ENCODE measurements around the gene CADPS2. TPM values are rescaled to one million over a fixed set of nuclear protein-coding genes. Genes with fewer than 3 reads are reported as not detected.
A peak's percentile ranks its signal among the peaks of the same experiment; 100 is the strongest.

Gene CADPS2
- total and polyA plus RNA-seq, 2 of the 8 experiments (the other 6 are each of a cell fraction or from before 2014, with no cell fraction given), result 8.9 to 22.3 TPM

DNA sequence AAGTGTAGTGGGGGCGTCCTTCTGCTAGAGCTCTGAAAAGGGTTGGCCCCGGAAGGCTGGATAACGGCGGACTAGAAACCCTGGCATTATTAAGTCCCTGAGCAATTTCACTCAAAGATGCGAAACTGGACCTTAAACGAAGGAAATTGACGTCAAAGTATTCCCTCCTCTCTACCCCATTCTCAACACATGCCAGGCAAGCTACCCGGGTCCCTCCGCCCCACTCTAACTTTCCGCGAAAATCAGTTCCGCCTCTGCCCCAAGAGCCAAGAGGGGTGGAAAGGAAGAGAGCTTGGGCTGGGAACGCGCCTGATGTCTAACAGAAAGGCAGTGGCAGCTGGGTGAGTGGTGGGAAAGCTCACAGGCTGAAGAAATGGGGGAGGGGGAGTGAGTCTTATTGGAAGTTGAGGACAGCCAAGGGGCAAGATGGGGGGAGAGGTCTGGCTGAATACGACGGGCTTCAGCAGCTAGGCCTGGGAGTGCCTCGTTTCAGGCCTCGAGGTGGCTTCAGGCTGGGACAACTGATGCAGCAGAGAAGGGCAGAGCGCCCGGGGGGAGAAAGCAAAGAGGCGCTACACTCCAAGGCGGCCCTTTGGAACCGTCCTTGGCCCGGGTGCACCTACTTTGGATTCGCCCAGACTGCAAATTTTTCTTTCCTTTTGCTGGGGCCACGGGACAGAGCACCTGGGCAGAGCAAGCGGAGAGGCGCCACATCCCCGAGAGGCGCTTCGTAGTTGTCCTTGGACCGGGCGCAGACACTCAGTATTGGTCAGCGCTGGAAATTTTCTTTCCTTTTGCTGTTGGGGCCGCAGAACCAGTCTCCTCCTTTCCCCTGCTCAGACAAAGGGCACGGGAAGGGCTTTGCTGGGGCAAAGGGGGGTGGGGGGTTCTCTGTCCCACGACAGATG lies 579.7 kb downstream of the CADPS2 start:
- Histone ChIP-seq H2BK15ac (ENCODE audit: low read length) (no peak overlapping the region), H3K79me1 (ENCODE audit: low read depth, low read length) (no peaks in the 10 kb centered on the region), H2BK5ac (ENCODE audit: low read depth, low read length) (peak overlapping the region; percentile 26; the same call in 1 of the 2 replicates), H2BK120ac (replicated peaks; ENCODE audit: low read depth, low read length) (no peak overlapping the region), H3K27me3 (replicated peaks in 1 of 4; ENCODE audit: control insufficient read depth in 3 of 4, extremely low read depth in 1 of 4, insufficient read depth in 3 of 4, low read length in 3 of 4) (peaks cover 20 to 58% (median 45%) of the 10 kb centered on the region in 4 experiments), H4K91ac (replicated peaks; ENCODE audit: insufficient read length, low read length) (peak overlapping the region; percentile 10), H3K9me3 (ENCODE audit: insufficient read depth in 2 of 2, low read depth in 1 of 2, low read length in 1 of 2) (no peaks in the 10 kb centered on the region), H3K56ac (replicated peaks; ENCODE audit: insufficient read length, low read depth, low read length) (no peak overlapping the region), H3K4me1 (replicated peaks in 1 of 4; ENCODE audit: control insufficient read depth in 3 of 4, insufficient read depth in 4 of 4, low read length in 3 of 4) (peaks cover 6 to 36% (median 21%) of the 10 kb centered on the region in 4 experiments), H3K4me2 (ENCODE audit: insufficient read depth in 1 of 2, low read depth in 2 of 2, low read length in 2 of 2) (peak overlapping the region; percentile 99 to 100), H2AFZ (ENCODE audit: low read length) (no peak overlapping the region), H3K4me3 (ENCODE audit: extremely low read depth in 1 of 4, insufficient read depth in 2 of 4, low read depth in 3 of 4, low read length in 4 of 4) (peak overlapping the region; percentile 81 to 93 (median 86)), H3K23ac (ENCODE audit: insufficient read length) (no peak overlapping the region), H2BK20ac (ENCODE audit: low read length) (peak overlapping the region; percentile 43; the same call in 1 of the 2 replicates), H3K79me2 (ENCODE audit: control insufficient read depth in 1 of 2, insufficient read depth in 2 of 2, low read length in 2 of 2) (peaks cover 0 to 26% of the 10 kb centered on the region in 2 experiments; a peak in 3 of 4 replicates), H3K27ac (ENCODE audit: low read depth, low read length) (no peak overlapping the region), H2AK5ac (ENCODE audit: low read depth, low read length) (no peak overlapping the region), H3K4ac (replicated peaks; ENCODE audit: insufficient read length, low read depth, low read length) (no peak overlapping the region), H3K9ac (replicated peaks in 1 of 4; ENCODE audit: extremely low read depth in 1 of 4, low read depth in 3 of 4, low read length in 3 of 4) (peak overlapping the region in 3 of 4 experiments; percentile 26 to 40 (median 30); a peak in 5 of 7 replicates), H4K20me1 (replicated peaks in 1 of 2; ENCODE audit: control insufficient read depth in 1 of 2, insufficient read depth in 2 of 2, low read length in 2 of 2) (peaks cover 0 to 2% of the 10 kb centered on the region in 2 experiments), H3K18ac (ENCODE audit: extremely low read depth, low read length) (peak overlapping the region; percentile 56; the same call in 1 of the 2 replicates), H2BK12ac (ENCODE audit: low read depth, low read length) (peak overlapping the region; percentile 94; the same call in 1 of the 2 replicates), H4K5ac (ENCODE audit: insufficient read length, low read depth, low read length) (no peak overlapping the region), H3K14ac (ENCODE audit: insufficient read length) (no peak overlapping the region), H3K23me2 (ENCODE audit: low read depth, low read length) (peaks cover 42% of the 10 kb centered on the region; the same call in 1 of the 2 replicates), H4K8ac (ENCODE audit: extremely low read depth, insufficient read depth, low read length) (peak overlapping the region; percentile 66; the same call in 1 of the 2 replicates), H3K36me3 (ENCODE audit: control insufficient read depth in 2 of 4, insufficient read depth in 4 of 4, low read length in 3 of 4) (peaks cover 0 to 22% (median 2%) of the 10 kb centered on the region in 4 experiments; a peak in 2 of 8 replicates)
- FAIRE-seq (no peak), DNase-seq (ENCODE audit: low read depth in 1 of 2, low spot score in 2 of 2) (peak in 1 of 2 experiments; percentile 79)
- ChIA-PET CTCF (ENCODE audit: partially characterized antibody) (interaction anchor here (0.7 to 2.2 kb wide), 14 partner anchors 8 to 227 kb away, joined by 3 to 9 read pairs (median 3); no protein-coding TSS in a partner anchor), POLR2A (ENCODE audit: partially characterized antibody) (interaction anchor here (0.7 to 2.2 kb wide), 6 partner anchors 9 to 226 kb away, joined by 3 to 26 read pairs (median 4); no protein-coding TSS in a partner anchor)
- WGBS, 2 experiments (ENCODE audit: extremely low coverage in 1 of 2, insufficient coverage in 1 of 2, insufficient read length in 1 of 2, insufficient replicate concordance in 2 of 2, low coverage in 1 of 2, low lambda C conversion rate in 2 of 2, missing lambda C conversion rate in 1 of 2), result 3% methylated on average over 37 of the region's 37 CpGs; no CpG with 5 or more reads in 1 of the 2 experiments
- no peak for TF ChIP-seq CHD1 (IDR thresholded peaks at IDR 0.05; ENCODE audit: low read depth, low read length)
- peak; percentile 9 for TF ChIP-seq SAP30 (IDR thresholded peaks at IDR 0.05; ENCODE audit: insufficient read depth, insufficient replicate concordance, low read length)
- TF ChIP-seq, protein P1, sequence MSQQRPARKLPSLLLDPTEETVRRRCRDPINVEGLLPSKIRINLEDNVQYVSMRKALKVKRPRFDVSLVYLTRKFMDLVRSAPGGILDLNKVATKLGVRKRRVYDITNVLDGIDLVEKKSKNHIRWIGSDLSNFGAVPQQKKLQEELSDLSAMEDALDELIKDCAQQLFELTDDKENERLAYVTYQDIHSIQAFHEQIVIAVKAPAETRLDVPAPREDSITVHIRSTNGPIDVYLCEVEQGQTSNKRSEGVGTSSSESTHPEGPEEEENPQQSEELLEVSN (IDR thresholded peaks at IDR 0.05), result peak; percentile 91; the same call in 1 of the 2 replicates
- no peak for TF ChIP-seq POU5F1 (IDR thresholded peaks at IDR 0.05; ENCODE audit: low read depth, low read length)
- TF ChIP-seq KDM4A (IDR thresholded peaks at IDR 0.05; ENCODE audit: low read depth, low read length, severe bottlenecking), result peak; percentile 35
- TF ChIP-seq RBBP5 (IDR thresholded peaks at IDR 0.05; ENCODE audit: borderline replicate concordance, low read depth, low read length), result peak; percentile 98
- TF ChIP-seq MAFK (IDR thresholded peaks at IDR 0.05; ENCODE audit: low read depth, low read length), result no peak
- peak; percentile 79 for TF ChIP-seq CTBP2 (IDR thresholded peaks at IDR 0.05; ENCODE audit: borderline replicate concordance, insufficient read depth, insufficient read length, low read length)
- TF ChIP-seq TBP (IDR thresholded peaks at IDR 0.05; ENCODE audit: low read depth, low read length), result peak; percentile 11; the same call in 1 of the 2 replicates

All from H1 (cell line).